ENCODE data around the gene BCL2. TPM values are rescaled to one million over a fixed set of nuclear protein-coding genes. Genes with fewer than 3 reads are reported as not detected.
A peak's percentile ranks its signal among the peaks of the same experiment; 100 is the strongest.

The BCL2 gene
- total RNA-seq, 4 donors from 2014 or later: 16.1 to 61.1 (median 36.9) TPM

DNA sequence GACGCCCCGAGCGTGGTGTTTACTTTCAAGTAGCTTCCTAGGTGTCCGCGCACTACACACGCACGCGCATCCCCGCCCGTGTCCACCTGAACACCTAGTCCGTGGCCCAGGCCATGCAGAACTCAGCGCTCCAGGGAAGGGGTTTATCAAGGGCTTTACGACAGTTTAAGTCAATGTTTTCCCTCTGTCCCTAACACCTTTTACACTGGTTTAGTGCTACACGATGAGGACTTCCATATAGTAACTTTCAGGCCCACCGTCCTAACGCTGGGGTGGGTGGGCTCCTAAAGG is 1.4 kb upstream of the BCL2 start:
- peak overlapping the region; percentile 31 to 76 for H3K4me3 ChIP-seq
- H3K27ac ChIP-seq: peak overlapping the region; percentile 89 to 98
- peak in 1 of 2 donors; percentile 64 for DNase-seq
- no peaks in the 10 kb centered on the region for H3K9me3 ChIP-seq
- no peaks in the 10 kb centered on the region for H3K36me3 ChIP-seq
- no peaks in the 10 kb centered on the region for H3K27me3 ChIP-seq
- intact Hi-C loops (cut with DNase I; ENCODE audit: low total_unique reads): loop anchor here (5.0 kb wide), 2 partner anchors 189 to 294 kb away; no protein-coding TSS in a partner anchor
- H3K4me1 ChIP-seq: no peaks in the 10 kb centered on the region
- TF ChIP-seq CTCF (IDR thresholded peaks at IDR 0.05) (no peak), POLR2A (IDR thresholded peaks at IDR 0.05) (no peak)

GRCh38 chr18:63320123-63320974 is 780 bp upstream of the BCL2 start:
- peak; percentile 82 to 87 for DNase-seq
- H3K9me3 ChIP-seq: no peaks in the 10 kb centered on the region
- H3K4me3 ChIP-seq: peak overlapping the region; percentile 31 to 76
- no peaks in the 10 kb centered on the region for H3K36me3 ChIP-seq
- no peaks in the 10 kb centered on the region for H3K27me3 ChIP-seq
- TF ChIP-seq CTCF (IDR thresholded peaks at IDR 0.05) (peak in 3 of 4 experiments; percentile 22 to 64 (median 31)), POLR2A (IDR thresholded peaks at IDR 0.05) (peak; percentile 2 to 24)
- H3K4me1 ChIP-seq: no peaks in the 10 kb centered on the region
- intact Hi-C loops (cut with DNase I; ENCODE audit: low total_unique reads): loop anchor here (5.0 kb wide), 2 partner anchors 188 to 293 kb away; no protein-coding TSS in a partner anchor
- H3K27ac ChIP-seq: peak overlapping the region; percentile 89 to 98

GRCh38 chr18:63318889-63319382 is 633 bp downstream of the BCL2 start:
- DNase-seq: no peak
- Histone ChIP-seq H3K27ac (peak overlapping the region; percentile 89 to 98), H3K27me3 (no peaks in the 10 kb centered on the region), H3K4me1 (no peaks in the 10 kb centered on the region), H3K36me3 (no peaks in the 10 kb centered on the region), H3K9me3 (no peaks in the 10 kb centered on the region), H3K4me3 (peak overlapping the region; percentile 76 to 90)
- intact Hi-C loops (cut with DNase I; ENCODE audit: low total_unique reads): loop anchor here (10.0 kb wide), 1 partner anchor 74 kb away; no protein-coding TSS in a partner anchor
- TF ChIP-seq CTCF (IDR thresholded peaks at IDR 0.05) (no peak), POLR2A (IDR thresholded peaks at IDR 0.05) (no peak)

DNA sequence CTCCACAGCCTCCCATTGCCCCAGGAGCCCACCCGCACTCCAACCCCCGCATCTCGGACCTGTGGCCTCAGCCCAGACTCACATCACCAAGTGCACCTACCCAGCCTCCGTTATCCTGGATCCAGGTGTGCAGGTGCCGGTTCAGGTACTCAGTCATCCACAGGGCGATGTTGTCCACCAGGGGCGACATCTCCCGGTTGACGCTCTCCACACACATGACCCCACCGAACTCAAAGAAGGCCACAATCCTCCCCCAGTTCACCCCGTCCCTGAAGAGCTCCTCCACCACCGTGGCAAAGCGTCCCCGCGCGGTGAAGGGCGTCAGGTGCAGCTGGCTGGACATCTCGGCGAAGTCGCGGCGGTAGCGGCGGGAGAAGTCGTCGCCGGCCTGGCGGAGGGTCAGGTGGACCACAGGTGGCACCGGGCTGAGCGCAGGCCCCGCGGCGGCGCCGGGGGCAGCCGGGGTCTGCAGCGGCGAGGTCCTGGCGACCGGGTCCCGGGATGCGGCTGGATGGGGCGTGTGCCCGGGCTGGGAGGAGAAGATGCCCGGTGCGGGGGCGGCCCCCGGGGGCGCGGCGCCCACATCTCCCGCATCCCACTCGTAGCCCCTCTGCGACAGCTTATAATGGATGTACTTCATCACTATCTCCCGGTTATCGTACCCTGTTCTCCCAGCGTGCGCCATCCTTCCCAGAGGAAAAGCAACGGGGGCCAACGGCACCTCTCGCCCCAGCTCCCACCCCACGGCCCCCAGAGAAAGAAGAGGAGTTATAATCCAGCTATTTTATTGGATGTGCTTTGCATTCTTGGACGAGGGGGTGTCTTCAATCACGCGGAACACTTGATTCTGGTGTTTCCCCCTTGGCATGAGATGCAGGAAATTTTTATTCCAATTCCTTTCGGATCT is 1.3 kb downstream of the BCL2 start:
- TF ChIP-seq CTCF (IDR thresholded peaks at IDR 0.05): peak; percentile 71 to 91 (median 84)
- peak in 1 of 2 donors; percentile 32 for TF ChIP-seq POLR2A (IDR thresholded peaks at IDR 0.05)
- no peaks in the 10 kb centered on the region for H3K27me3 ChIP-seq
- peak overlapping the region; percentile 89 to 98 for H3K27ac ChIP-seq
- H3K4me1 ChIP-seq: no peaks in the 10 kb centered on the region
- intact Hi-C loops (cut with DNase I; ENCODE audit: low total_unique reads): loop anchor here (10.0 kb wide), 1 partner anchor 73 kb away; no protein-coding TSS in a partner anchor
- H3K4me3 ChIP-seq: peak overlapping the region; percentile 76 to 90
- no peaks in the 10 kb centered on the region for H3K9me3 ChIP-seq
- DNase-seq: peak; percentile 78 to 80
- H3K36me3 ChIP-seq: no peaks in the 10 kb centered on the region
